LoVo (cell line): ENCODE results near the gene SHANK3.

Experiments used
- DNase-seq: peaks from one replicate; pipeline ENCODE4 v3.0.0-alpha.2; 2016; ENCODE audit warnings: low spot score

The SHANK3 gene

GRCh38 chr22:50678651-50679521 lies 6.3 kb downstream of the SHANK3 start:
- DNase-seq = no peak

- DNase-seq = no peak
Measured at GRCh38 chr22:50683086-50683993, 10.7 kb downstream of the SHANK3 start.

GRCh38 chr22:50683994-50684371 lies 11.4 kb downstream of the SHANK3 start:
- DNase-seq = no peak

DNA sequence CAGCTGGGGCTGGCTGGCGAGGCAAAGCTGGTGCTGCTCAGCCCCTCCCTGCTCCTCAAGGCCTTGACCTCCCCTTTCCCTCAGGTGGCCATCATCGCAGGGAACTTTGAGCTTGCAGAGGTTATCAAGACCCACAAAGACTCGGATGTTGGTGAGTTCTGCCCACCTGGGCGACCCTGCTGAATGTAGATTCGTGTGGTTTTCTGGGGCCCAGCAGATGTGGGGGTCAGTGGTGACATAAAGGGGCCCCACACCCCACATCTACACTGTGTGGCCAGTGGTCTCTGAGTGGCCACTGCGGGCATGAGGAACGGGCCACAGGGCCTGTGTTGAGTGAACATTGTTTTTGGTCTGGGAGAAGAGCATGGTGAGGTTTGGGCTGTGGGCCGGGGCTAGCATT lies 11.9 kb downstream of the SHANK3 start:
- DNase-seq = no peak

DNA sequence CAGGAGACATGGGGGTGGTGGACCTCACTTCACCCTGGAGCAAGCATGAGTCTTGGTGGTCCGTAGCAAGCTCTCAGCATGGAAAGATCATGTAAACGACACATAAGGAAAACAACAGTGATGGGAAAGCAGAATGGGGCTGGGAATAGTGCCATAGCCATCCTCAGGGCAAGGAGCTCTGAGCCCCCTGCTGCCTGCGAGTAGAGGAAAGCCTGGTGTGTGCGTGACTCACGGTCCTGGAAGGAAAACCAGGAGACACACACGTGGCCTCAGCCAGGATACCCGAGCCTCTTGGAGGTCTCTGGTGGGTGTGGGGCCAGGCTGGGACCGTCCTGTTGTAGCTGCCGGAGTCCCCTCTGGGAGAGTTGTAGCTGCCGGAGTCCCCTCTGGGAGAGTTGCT lies 12.4 kb downstream of the SHANK3 start:
- DNase-seq = no peak

DNA sequence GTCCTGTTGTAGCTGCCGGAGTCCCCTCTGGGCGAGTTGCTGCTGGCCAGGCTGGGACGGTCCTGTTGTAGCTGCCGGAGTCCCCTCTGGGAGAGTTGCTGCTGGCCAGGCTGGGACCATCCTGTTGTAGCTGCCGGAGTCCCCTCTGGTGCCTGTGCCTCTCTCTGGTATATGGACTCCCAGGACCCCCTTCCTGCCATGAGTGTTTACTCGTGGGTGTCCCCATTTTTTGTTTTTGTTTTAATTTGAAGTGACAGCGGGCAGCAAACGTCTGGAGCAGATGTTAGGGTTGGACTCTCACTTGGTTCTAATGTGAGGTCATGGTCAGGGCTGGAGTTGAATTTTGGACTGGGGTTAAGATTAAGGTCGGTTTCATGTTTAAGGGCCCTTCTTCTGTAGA lies 14.2 kb downstream of the SHANK3 start:
- DNase-seq = no peak

GRCh38 chr22:50687829-50688228 lies 15.2 kb downstream of the SHANK3 start:
- DNase-seq = no peak

DNA sequence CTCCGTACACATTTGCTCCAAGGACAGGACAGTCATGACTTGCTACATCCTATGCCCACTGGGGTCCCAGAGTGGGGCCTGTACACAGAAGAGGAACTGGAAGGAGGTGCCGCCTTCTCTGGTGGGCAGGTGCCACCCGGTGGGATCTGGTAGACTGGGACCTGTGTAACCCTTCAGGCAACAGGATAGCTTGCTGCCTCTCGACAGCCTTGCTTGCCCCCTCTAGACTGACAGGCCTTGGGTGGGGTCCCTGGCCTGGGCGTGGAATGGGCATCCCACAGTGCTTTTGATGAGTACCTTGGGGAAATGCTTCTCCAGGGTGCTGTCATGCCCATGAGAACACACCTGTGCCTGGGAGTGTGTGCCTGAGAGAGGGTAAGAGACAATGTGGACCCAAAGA lies 15.8 kb downstream of the SHANK3 start:
- DNase-seq = no peak

- DNase-seq = peak; percentile 35
Measured at GRCh38 chr22:50691521-50691920, 18.9 kb downstream of the SHANK3 start.

GRCh38 chr22:50693462-50693861 lies 20.8 kb downstream of the SHANK3 start:
- DNase-seq = no peak

DNA sequence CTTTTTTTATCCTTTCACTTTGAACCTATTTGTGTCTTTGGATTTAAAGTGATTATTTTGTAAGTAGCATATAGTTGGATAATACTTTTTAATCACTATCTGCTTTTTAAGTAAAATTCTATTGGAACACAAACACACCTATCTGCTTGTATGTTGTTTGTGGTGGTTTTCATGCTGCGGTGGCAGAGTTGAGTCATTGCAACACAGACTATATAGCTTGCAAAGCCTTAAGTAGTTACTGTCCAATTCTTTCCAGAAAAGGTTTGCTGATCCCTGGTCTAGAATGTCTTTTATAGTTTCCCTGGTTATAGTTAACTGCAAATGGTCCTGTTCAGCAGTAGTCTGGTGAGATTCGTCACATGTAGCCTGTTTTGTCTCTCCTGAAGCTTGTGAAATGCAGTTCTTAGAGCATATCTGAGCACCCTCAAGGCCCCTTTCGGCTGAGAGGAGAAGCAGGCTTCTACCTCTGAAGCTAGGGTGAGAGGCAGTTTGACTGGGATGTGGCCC lies 21.5 kb downstream of the SHANK3 start:
- DNase-seq = no peak

DNA sequence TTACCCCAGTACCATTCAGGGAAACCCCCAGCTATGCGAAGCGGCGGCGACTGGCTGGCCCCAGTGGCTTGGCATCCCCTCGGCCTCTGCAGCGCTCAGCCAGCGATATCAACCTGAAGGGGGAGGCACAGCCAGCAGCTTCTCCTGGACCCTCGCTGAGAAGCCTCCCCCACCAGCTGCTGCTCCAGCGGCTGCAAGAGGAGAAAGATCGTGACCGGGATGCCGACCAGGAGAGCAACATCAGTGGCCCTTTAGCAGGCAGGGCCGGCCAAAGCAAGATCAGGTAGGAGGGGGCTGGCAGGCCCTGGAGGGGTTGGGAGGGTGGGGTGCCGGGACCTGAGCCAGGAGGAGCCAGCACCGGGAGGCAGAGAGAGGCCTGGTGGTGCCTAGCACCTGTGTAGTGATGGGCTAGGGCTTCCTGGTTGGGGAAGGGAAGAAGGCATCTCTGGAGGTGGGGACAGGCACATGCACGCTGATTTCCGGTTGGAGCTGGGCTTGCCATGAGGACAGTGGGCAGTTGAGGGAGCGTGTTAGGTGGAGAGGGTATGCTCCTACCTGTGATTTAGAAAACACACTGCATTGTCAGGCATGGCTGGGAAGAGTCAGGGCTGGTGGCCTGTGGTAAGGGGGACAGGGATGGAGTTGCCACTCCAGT lies 22.3 kb downstream of the SHANK3 start:
- DNase-seq = no peak

GRCh38 chr22:50695421-50696250 lies 23.0 kb downstream of the SHANK3 start:
- DNase-seq = no peak

- no peak for DNase-seq
Measured at GRCh38 chr22:50696251-50696798, 23.7 kb downstream of the SHANK3 start.

- peak; percentile 20 for DNase-seq
Measured at GRCh38 chr22:50696799-50697561, 24.4 kb downstream of the SHANK3 start.

GRCh38 chr22:50697667-50698506 lies 25.3 kb downstream of the SHANK3 start:
- no peak for DNase-seq

- DNase-seq = no peak
Measured at GRCh38 chr22:50698546-50698945, 25.9 kb downstream of the SHANK3 start.

GRCh38 chr22:50699001-50699755 lies 26.6 kb downstream of the SHANK3 start:
- no peak for DNase-seq
